COLO668 (cell line): ENCODE data around the gene LDLRAP1.

Source experiments
- DNase-seq: peaks from one replicate; lab custom pipeline; 2025; ENCODE audit not compliant: unreplicated experiment; lab: John Stamatoyannopoulos, UW

LDLRAP1 gene

DNA sequence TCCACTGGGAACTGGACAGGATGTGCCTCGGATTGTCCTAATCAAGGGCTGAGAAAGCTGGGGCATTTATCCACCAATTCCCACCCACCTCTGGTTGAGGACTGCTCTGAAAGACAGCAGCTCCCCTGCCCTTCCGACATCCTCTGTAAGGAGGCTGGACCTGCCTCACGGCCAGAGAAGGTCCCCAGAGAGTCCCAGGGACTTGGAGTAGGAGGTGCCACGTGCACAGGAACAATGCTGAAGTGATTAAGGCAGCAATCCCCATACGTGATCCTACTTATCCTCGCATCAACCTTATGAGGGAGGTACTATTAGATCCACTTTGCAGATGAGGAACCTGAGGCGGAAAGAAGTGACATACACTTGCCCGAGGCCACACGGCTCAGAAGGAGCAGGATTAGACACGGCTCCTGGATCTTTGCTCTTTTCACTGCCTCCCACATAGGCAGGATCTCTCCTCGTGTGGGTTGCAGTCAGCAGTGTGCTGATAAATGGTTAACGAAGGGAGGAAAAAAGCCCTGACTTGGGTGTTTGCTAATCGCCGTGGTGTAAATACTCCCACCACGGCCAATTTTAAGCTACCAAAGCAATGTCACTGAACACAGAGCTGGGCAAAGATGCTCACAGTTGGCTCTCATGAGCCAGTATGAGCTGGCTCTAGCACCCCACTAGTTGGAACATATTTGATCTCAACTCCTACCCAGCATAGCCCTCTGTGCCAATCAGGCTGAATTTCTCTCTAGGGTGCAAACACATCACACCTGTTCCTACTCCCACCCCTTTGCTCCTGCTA, 18.6 kb upstream of the LDLRAP1 start:
- no peak for DNase-seq

GRCh38 chr1:25525361-25525688, 18.1 kb upstream of the LDLRAP1 start:
- no peak for DNase-seq

DNA sequence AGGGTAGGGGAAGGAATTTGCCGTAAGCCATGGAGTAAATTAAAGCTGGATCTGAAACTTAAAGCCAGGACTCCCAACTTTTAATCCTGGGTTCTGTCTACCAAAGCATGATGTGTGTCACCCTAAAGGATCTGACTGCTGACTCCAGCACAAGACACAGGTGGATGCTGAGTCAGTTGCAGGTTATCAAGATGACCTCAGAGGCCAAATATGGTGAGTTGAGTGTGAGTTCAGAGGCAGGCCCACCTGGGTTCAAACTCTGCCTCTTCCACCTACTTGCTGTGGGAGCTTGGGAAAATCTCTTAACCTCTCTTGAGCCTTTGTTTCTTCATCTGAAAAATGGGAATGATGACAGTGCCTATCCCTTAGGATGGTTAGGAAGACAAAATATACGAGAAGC, 16.7 kb upstream of the LDLRAP1 start:
- no peak for DNase-seq

DNA sequence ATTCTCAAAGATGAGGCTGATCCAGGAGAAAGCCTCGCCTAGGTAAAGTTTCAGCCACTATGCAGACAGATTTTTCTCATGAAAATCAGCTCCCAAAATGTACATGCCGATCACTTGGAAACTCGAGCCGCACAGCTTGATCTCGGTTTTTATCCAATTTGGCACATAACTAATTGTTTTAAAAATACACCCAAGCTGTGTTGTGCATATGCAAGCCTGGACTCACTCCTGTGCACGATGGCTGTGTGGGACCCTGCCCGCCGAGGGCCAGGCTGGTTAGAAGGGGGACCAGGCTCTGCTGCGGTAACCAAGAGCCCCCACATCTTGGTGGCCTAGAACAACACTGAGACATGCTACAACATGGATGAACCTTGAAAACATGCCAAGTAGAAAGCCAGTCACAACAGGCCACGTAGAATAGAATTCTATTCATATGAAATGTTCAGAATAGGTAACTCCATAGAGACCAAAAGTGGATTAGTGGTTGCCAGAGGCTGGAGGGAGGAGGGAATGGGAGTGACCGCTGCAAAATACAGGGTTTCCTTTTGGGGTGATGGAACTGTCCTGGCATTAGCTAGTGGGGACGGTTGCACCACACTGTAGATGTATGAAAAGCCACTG, 16.1 kb upstream of the LDLRAP1 start:
- DNase-seq, result no peak

GRCh38 chr1:25527946-25528595, 15.3 kb upstream of the LDLRAP1 start:
- DNase-seq, result no peak

DNA sequence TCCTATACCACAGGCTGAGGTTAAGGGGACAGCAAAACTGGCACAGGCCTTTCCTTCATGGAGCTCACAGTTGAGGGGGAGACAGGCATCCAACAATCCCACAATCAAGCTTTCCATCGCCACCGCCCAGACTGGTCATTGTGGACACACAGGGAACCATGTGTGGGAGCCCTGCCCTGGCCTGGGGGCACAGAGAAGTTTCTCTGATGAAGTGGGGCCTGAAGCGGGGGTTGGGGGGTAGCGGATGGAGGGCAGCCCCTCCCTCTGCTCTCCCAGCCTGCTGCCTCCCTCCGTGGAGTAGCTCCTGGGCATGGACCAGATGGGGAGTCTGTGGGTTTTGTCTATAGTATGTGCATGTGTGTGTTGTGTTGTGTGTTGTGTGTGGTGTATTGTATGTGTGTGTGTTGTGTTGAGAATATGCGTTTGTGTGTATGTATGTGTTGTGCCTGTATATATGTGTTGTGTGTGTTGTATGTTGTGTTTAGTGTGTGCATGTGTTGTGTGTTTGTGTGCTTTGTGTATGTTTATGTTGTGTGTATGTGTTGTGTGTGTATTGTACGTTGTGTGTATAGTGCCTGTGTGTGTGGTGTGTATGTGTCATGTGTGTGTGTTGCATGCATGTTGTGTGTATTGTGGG, 14.4 kb upstream of the LDLRAP1 start:
- DNase-seq, result no peak

DNA sequence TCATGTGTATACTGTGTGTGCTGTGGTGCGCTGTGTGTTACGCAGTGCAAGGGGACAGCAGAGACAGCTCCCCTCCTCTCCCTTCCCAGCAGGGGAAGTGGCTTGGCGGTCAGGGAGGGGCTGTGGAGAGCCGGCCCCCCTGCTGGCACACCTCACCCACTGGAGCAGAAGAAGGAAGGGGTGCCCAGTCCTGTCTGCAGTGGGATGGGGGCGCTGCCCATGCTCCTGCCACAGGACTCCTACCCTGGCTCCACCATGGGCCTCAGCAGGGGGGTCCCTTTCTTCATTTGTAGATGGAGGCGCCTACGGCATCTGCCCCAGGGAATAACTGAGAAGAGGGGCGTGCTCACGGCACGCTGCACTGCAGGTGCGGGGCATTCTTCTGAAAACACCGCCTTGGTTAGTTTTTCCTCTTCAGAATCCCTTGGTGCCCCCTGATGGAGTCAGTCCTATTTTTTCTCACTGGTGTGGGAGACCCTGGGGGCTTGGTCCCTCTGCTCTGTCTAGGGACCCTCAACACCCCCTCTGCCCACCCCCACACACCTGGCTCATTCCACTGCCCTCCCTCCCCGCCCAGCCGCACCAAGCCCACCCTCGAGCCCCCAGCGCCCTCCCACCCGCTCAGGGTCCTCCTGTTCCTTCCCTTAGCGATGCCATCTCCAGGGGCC, 13.8 kb upstream of the LDLRAP1 start:
- no peak for DNase-seq

DNA sequence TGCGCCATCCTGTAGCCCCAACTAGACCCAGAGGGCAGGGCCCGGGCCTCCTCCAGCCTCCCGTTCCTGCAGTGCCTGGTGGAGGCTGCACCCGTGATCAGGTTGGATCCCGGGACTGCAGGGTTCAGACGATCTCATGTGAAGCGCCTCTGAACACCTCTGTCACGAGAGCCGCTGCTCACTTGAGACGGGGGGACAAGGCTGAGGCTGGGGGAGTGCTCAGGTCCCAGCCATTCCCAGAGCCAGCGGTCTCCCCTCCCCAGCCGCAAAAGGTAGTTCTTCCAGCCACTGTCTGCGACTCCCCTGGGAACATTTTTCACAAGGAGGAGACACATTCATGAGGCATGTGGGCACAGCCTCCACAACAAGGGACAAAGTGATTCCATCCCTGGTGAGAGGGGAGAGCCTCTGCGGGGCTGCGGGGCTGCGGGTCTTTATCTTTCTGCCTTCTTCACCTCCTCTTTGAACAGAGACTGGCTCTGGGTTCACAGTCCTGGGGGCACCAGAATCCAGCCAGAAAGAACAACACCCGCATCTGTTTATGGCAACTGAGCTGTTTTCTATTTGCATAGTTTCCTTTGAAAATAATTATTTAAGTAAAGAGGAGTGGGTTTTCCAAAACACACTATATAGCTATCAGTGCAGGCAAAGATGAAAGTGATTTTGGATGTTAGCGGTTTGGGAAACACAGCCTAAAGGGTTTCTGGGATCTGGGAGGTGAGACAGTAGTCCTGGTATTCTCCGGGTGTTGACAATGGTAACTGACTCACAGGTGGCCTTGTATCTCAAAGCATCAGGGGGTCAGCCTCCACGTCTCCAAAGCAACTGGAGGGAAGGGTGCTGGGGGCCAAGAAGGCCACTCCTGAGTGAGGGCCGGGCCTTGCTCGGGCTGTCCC, 13.0 kb upstream of the LDLRAP1 start:
- DNase-seq, result no peak

- DNase-seq, result no peak
Observed at GRCh38 chr1:25531082-25531461, 12.3 kb upstream of the LDLRAP1 start.

DNA sequence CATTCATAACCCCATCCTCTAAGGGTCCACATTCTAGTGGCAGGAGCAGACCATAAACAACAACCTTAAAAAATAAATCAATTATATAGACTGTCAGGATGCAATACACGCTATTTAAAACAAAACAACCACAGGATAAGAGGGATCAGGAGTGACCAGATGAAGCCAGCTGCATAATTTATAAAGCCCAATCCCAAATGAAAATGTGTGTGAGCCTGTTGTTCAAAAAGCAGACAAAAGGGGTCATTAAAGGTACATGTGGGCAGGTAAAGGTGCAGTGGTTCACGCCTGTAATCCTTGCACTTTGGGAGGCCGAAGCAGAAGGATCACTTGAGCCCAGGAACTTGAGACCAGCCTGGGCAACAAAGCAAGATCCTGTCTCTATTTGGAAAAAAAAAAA, 10.4 kb upstream of the LDLRAP1 start:
- DNase-seq, result no peak

DNA sequence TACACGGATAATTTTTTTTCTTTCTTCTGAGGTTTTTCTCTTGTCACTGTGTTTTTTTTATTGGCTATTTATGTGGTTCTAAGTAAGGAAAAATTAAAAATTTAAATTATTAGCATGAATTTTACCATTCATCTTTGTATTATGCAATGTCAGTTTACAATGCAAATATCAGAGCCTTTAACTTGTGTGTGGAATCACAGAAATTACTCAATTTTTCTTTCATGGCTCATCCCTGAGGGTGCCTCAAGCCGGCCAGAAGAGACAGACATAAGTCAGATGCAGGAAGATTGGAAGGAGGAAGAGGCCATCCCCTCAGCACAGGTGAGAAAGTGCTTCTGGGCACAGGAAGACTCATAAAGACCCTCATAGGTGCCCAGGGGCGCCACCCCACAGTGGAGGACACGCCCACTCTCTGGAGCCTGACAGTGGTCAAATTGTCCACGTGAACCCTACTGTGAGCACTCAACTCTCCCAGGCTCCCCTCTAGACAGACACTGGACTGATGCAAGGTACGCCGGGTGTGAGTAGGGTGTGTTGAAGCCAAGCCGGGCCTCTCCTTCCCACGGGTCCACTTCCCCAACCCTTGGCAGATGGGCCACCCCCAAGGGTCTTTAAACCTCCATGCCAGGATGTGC, 9.5 kb upstream of the LDLRAP1 start:
- DNase-seq, result no peak

DNA sequence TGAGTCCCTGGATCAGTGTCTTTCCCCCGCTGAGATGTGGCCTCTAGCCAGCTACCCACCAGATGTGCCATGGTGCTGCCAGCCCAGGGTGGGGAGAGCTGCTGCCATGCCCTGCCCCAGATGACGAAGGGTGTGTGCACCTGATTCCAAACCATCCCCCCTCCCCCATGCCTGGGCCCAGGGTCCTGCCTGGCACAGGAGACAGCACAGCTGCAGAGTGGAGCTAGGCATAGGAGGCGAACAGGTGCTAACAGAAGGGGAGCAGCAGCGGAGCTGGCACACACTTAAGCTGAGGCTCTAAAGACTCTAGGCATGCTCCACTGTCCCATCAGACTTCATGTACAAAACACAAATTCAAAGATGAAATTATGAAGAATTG, 9.0 kb upstream of the LDLRAP1 start:
- no peak for DNase-seq

DNA sequence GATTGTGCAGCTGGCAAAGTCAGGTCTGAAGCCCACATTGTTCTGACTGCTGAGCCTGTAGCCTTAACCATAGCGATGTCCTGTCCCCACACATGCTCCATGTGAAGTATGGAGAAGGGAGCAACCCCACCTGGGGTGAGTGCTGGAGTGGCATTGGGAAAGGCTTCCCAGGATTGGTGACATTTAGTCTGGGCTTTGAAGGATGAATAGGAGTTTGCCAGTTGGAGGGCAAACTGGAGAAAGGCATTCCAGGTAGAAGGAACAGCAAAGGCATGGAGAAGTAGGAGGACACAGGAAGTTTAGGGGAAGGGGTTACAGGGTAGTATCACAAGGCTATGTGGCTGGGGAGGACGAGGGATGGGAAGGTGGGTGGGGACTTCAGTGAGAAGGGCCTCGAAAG, 7.3 kb upstream of the LDLRAP1 start:
- no peak for DNase-seq

GRCh38 chr1:25537153-25537831, 6.1 kb upstream of the LDLRAP1 start:
- no peak for DNase-seq

GRCh38 chr1:25538191-25538767, 5.1 kb upstream of the LDLRAP1 start:
- DNase-seq, result no peak

DNA sequence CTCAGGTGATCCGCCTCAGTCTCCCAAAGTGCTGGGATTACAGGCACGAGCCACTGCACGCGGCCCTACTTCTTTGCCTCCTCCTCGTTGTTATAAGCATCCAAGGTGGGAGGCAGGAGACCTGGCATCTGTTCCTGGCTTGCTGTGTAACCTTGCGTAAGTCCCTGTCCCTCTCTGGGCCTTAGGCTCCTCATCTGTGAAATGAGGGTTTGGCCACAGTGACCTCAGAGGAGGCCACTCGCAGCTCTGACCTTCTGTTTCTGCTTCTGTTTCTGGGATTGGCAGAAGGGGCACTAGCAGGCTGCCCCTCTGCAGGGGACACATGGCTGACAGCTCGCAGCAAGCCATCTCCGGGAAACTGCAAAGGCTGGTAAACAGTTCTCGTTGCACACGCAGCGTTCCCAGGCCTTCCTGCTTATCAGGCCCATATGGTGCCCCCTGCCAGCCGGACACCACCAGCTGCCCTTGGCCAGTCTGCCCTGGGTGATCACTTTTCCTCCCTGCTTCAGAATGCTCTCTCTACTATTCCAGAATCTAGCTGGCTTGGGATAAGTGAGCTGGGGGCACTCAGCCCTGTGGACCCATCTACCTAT, 2.6 kb upstream of the LDLRAP1 start:
- DNase-seq, result no peak

- no peak for DNase-seq
Observed at GRCh38 chr1:25541425-25541824, 2.0 kb upstream of the LDLRAP1 start.

GRCh38 chr1:25541889-25542658, 1.3 kb upstream of the LDLRAP1 start:
- DNase-seq, result no peak
